A204.1 (cell line): ENCODE measurements around the gene SYNPO2.
"Not testable (repeated sequence)": the region's sequence is repeated elsewhere in the genome, so short reads cannot be mapped to it uniquely, and the experiment has no call there.

Experiments used
- FAIRE-seq: peaks from 2 replicates; lab custom pipeline; 2012; peaks lifted over from hg19 to GRCh38; lab: Jason Lieb, UNC

Gene SYNPO2

DNA sequence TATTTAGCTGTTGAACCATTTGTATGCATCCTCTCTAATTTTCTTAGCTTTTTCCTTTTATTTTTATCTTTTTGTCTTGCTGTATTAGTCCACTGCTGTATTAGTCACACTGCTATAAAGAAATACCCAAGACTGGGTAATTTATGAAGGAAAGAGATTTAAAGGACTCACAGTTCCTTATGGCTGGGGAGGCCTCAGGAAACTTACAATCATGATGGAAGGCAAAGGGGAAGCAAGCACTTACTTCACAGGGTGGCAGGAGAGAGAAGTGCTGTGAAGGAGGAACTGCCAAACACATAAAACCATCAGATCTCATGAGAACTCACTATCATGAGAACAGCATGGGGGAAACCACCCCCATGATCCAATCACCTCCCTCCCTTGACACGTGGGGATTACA, 114.3 kb downstream of the SYNPO2 start:
- not testable (repeated sequence) for FAIRE-seq

DNA sequence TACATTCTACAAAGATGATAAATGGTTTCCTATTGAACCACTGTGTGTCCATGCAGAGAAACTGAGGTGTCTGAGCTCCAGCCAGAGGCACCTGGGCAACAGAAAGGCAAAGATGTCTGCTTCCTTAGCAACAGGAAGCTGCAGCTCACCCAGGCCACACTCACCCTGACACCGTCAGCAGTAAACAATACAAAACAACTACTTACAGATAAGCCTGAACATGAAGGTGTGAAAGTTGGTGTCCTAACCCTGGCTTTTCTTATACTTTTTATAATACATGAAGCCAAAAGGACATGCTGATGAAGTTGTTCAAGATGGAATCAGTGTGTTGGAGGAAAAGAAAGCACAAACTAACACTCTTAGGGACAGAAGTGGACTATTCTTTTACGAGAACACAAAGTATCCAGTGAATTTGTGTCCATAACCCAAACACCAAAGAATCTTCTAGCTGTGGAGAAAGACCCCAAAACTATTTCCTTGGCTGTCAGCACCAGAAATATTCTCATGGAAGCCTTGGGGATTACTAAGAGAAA, 117.3 kb downstream of the SYNPO2 start:
- FAIRE-seq, result no peak

DNA sequence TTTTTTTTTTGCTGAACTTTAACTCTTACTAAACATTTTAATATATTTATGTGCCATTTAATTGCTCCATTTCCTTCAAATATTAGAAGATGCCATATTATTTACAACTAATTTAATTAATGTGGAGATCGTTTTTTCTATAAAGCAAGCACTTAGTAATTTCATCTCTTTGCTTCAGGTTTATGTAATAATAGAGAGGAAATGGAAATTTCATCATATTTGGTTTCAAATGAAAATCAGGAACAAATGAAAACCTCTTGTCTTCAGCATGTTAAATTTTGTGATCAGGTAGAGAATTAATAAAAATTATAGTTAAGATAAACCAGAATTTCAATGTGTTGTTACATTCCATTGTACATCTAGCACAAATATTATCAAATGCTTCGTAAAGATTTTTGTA, 120.1 kb downstream of the SYNPO2 start:
- FAIRE-seq, result peak; percentile 39

DNA sequence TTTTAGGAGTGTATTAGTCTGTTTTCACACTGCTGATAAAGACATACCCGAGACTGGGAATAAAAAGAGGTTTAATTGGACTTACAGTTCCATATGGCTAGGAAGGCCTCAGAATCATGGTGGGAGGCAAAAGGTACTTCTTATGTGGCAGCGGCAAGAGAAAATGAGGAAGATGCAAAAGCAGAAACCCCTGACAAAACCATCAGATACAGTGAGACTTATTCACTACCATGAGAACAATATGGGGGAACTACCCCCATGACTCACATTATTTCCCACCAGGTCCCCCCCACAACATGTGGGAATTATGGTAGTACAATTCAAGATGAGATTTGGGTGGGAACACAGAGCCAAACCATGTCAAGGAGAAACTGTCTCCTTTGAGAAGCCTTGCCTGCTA, 121.6 kb downstream of the SYNPO2 start:
- not testable (repeated sequence) for FAIRE-seq

DNA sequence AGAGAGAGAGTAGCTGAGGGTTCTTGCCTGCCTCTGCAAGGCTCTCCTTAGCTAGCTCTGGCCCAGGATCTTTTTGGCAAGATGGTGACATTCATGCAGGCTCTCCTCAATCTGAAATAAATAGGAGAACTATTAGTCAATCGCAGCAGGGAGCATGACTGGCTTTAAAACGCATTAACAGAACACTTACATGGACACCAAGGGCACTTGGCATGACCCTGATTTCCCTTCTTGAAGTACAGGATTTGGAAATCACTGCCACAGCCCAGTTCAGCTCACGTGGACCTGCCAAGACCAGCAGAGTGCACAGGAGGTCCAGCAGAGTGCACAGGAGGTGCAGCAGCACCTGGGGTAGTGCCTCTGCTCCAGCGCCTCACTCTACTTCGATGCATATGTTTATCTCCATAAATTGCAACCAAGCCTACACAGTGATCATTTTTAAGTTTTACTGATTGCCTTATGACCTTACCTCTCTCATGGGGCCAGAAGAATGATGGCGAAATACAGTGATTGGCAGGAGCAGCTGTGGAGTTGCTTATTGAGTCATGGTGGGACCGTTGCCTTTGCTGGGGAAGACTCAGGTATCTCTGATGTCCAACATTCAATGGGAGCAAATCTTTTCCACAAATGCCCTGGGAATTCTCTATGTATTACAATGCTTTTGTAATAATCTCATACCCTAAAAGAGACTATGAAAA, 122.4 kb downstream of the SYNPO2 start:
- FAIRE-seq, result no peak

DNA sequence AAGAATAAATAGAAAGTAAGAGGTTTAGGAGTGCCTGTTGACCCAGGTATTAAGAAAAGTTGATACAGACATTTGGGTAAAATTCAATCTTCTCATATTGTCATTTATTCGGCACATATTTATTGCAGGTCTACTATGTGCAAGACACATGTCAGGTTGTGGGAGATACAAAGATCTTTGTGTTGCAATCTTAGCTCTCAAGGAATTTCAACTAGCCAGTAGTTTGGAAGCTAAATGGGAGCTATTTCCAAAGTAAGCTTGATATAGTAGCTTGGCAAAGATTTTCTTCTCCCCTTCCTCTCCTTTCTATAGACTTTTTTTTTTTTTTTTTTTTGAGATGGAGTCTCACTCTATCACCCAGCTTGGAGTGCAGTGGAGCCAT, 122.9 kb downstream of the SYNPO2 start:
- FAIRE-seq, result no peak

DNA sequence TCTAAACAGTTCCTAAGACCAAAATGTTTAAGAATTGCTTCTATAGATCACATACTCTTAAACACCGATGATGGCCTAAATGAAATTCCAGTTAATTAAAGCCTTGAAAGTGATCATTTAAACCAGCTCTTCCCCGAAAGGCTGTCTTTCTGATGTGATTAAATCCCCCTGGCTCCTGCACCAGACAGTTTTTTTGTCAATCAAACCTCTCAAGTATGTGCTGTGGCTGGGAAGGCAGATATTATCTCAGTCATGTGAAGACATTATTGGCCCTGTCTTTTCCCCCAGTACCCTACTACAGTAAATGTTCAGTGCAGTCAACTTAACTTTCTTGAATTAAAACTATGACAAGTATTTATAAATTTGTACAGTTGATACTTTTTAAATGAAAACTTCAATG, 126.0 kb downstream of the SYNPO2 start:
- no peak for FAIRE-seq

DNA sequence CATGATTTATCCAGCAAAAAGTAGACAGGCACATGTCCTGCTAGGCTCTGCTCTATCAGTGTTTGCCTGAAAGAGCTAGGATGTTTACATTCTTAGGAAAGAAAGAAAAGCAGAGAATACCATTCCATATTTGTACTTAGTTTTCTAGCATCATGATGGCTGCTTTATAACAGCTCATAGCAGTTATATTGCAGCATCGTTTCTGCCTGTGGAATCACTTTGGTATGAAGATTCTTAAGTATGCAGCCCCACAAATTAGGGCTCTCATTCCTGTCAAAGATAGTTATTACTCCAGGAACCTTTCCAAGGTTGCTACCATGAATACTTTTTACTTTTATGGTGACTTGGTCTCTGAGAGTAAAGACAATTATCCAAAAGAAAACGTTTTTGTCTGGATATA, 128.0 kb downstream of the SYNPO2 start:
- FAIRE-seq, result no peak

DNA sequence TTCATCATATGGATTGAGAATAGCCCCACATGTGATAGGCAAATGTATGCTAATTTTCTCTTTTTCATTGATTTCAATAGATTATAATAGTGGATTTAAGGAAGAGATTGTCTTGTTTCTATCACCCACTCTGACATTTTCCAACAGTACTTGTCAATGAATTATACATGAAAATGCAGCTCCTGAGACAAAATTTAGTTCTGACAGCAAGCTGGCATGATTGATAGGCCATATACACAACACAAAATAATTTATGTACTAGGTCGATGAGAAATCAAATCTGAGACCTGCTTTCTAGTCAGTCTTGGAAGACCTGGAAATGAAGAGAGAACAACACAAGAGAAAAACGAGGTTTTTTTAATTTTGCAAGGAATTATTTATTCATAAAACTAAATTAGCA, 129.0 kb downstream of the SYNPO2 start:
- FAIRE-seq, result no peak

DNA sequence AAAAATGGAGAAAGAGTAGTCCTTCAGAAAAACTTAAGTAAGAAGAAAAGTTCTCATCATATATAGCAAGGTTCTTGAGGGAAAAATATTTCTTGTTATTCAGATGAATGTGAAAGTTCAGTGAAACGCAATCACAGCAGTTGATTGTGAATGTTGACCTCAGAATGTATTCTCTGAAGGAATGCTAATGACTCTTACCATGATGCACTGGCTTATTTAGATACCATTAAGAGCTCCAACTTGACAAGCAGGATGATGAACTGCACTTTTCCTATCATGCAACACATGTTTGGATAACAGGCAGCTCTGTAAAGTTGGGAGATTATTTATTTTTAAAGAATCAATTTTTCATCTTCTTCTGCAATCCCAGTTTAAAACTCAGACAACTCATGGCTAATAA, 131.5 kb downstream of the SYNPO2 start:
- no peak for FAIRE-seq

DNA sequence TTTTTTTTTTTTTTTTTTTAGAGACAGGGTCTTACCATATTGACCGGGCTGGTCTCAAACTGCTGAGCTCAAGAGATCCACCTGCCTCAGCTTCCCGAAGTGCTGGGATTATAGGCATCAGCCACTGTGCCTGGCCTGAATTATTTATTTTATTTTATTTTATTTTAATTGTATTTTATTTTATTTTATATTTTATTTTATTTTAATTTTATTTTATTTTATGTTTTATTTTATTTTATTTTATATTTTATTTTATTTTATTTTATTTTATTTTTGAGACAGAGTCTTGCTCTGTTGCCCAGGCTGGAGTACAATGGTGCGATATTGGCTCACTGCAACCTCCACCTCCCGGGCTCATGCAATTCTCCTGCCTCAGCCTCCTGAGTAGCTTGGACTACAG, 133.9 kb downstream of the SYNPO2 start:
- FAIRE-seq, result not testable (repeated sequence)

DNA sequence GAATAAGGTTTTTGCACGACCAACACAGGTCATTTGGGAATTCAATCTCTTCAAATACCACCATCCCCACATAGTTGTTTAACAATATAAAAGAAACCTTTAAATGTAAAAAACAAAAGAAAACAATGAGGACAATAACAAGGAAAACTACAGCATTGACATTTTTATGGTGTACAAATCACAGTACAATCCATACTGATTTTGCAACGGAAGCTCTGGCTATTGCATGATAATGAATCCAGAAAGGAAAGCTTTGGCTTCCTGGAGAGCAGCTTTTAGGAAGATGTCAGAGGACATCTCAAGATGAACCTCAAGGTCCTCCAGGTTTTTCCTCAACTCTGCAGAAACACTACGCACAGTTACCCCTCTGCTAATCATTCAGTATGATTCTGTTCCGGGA, 135.4 kb downstream of the SYNPO2 start:
- no peak for FAIRE-seq

DNA sequence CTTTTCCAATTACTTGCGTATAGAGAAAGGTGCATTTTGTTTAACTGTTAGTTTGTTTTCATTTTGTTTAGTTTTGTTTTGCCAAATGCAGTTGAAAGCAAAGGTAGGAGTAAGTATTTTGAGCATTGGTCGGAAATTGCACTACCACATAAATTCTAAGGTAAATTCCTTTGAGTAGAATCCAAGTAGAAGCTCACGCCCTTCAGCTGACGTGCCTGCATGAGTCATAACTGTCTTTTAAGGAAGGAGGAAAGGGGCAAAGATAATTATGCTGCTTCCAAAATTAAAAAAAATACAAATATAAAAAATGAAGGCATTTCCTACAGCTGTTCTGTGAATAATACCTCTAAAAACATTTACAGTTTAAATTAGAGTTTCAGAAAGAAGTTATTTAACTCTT, 136.8 kb downstream of the SYNPO2 start:
- FAIRE-seq, result no peak

DNA sequence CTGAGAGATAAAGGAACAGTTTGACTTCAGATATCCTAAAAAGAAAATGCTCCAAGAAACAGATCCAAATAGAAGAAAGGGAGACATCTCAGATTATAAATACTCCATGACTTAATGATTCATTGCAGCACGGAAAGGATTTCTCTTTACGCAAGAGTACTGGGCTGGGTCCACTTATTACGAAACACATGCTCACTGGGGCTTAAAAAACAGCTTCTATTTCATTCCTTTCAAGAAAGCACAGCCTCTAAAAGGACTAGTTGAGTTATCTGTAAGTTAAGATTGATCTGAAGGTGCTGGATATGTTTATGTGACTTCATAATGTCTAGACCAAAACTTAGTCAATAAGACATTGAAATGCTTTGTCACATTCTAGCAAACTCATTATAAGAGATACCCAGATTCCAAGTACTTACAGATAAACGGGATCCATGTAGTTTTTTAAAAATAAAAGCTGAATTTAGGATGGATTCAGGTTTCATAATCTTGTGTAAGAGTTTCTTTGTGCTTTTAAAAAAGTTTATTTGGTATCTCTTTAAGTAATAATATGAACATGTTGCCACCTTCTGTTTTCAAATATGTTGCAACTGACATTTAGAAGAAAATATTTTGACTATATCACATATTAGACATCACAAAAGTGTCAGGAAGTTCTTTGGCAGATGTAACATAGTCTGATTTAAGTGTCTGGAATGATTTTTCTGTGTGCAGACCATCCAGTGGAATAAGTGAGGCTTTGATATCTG, 137.4 kb downstream of the SYNPO2 start:
- FAIRE-seq, result no peak

DNA sequence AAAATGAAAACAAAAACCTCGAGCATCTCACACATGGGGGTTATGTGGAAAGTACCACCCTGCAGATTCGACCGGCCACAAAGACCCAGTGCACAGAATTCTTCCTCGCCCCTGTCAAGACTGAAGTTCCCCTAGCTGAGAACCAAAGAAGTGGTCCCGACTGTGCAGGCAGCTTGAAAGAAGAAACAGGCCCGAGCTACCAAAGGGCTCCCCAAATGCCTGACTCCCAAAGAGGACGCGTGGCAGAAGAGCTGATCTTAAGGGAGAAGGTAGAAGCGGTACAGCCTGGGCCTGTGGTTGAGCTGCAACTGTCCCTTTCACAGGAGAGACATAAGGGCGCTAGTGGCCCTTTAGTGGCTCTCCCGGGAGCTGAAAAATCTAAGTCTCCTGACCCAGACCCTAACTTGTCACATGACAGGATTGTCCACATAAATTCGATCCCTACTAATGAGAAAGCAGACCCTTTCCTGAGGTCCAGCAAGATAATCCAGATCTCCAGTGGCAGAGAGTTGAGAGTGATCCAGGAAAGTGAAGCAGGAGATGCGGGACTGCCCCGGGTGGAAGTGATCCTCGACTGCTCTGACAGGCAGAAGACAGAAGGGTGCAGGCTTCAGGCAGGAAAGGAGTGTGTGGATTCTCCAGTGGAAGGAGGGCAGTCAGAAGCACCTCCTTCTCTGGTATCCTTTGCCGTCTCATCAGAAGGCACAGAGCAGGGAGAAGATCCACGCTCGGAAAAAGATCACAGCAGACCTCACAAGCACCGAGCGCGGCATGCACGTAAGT, 138.2 kb downstream of the SYNPO2 start:
- FAIRE-seq, result no peak

DNA sequence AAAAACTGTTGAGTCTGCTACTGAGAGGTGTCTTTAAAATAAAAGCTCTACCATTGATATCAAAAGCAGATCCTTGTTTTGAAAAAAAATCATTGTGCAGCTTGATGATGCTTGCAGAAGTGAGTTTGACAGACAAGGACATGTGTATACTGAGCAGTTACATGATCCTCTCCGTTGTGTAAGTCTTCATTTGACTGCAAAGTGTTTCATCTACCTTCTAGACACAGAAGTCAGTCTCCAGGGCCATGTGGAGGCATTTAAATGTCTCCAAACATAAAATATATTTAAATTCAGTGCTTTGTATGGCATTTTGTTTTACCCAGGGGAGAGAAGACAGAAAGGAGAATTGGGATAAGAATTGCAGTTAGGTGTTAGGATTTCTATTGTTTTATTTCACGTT, 139.2 kb downstream of the SYNPO2 start:
- FAIRE-seq, result no peak

DNA sequence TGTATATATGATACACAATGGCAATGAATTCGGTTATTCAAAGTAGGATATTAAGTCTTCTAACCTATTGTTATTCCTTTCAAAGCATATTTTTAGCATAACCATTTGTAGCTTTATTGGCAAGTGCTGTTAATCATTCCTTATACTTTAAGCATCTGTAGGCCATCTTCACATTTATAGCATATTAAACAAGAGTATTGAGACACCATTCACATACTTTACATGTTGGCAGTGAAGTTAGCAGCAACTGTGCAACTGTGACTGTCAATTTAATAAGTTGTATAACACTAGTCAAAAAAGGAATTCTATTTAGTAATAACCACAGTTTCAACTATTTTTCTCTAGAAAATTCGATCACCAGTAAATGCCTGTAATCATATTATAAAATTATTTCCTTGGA, 139.6 kb downstream of the SYNPO2 start:
- FAIRE-seq, result no peak

DNA sequence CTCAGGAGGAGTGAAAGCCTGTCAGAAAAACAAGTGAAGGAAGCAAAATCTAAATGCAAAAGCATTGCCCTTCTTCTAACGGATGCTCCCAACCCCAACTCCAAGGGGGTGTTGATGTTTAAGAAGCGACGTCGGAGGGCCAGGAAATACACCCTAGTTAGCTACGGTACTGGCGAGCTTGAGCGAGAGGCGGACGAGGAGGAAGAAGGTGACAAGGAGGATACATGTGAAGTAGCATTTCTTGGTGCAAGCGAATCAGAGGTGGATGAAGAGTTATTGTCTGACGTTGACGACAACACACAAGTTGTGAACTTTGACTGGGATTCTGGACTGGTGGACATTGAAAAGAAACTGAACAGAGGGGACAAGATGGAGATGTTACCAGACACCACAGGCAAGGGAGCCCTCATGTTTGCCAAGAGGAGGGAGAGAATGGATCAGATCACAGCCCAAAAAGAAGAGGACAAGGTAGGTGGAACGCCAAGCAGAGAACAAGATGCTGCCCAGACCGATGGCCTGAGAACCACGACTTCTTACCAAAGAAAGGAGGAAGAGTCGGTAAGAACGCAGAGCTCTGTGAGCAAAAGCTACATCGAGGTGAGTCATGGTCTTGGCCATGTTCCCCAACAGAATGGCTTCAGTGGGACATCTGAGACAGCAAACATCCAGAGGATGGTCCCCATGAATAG, 141.3 kb downstream of the SYNPO2 start:
- no peak for FAIRE-seq

DNA sequence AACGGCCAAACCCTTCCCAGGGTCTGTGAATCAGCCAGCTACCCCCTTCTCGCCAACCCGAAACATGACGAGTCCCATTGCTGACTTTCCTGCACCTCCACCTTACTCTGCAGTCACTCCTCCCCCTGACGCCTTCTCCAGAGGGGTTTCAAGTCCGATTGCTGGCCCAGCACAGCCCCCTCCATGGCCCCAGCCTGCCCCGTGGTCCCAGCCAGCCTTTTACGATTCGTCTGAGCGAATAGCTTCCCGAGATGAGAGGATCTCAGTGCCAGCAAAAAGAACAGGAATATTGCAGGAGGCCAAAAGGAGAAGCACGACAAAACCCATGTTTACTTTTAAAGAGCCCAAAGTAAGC, 141.9 kb downstream of the SYNPO2 start:
- FAIRE-seq, result no peak

DNA sequence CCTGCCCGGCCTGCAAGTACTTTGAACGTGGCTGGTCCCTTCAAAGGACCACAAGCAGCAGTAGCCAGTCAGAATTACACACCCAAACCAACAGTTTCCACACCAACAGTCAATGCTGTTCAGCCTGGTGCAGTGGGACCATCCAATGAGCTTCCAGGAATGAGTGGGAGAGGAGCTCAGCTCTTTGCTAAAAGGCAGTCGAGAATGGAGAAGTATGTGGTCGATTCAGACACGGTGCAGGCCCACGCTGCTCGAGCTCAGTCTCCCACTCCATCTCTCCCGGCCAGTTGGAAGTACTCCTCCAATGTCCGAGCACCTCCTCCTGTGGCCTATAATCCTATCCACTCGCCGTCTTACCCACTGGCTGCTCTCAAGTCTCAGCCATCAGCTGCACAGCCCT, 142.6 kb downstream of the SYNPO2 start:
- no peak for FAIRE-seq

DNA sequence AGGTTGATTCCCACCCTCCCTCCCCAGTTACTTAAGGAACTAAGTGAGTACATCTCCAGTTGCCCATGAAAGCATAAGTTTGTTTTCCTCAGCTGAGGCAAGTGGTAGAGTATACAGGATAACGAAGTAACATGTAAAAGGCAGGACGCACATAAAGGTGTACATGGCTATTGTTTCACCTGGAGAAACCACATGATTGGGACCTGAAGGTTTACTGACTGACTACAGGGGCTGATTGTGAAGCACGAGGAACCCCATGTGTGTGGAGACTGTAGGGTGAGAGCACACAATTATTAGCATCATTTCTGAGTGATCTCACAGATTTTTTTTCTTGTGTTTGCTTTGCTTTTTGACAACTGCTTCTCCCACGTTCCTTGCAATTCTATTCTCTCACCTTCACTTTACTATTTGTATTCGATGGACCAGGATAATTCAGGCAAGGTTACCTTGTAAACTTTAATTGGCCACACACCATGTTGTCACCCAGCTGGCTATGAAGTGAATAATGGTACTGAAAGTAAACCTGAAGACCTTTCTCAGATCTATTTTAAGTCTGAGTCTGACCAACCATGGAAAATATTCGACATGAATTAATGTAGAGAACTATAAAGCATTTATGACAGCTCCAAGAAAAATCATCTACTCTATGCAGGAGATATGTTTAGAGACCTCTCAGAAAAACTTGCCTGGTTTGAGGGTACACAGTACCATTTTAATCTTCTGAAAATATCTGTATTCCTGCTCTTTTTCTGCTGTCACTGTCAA, 144.4 kb downstream of the SYNPO2 start:
- FAIRE-seq, result no peak
